HG03342 (cell line): Measurements from ENCODE around the gene CALD1.

Source experiments
- ATAC-seq: cut with Tn5 transposase; IDR thresholded peaks from one replicate; pipeline ENCODE4 v1.9.1; 2021; ENCODE audit warnings: mild to moderate bottlenecking, moderate library complexity; ENCODE audit not compliant: unreplicated experiment

Gene CALD1

GRCh38 chr7:134787064-134787463 lies 7.6 kb downstream of the CALD1 start:
- ATAC-seq: no peak

DNA sequence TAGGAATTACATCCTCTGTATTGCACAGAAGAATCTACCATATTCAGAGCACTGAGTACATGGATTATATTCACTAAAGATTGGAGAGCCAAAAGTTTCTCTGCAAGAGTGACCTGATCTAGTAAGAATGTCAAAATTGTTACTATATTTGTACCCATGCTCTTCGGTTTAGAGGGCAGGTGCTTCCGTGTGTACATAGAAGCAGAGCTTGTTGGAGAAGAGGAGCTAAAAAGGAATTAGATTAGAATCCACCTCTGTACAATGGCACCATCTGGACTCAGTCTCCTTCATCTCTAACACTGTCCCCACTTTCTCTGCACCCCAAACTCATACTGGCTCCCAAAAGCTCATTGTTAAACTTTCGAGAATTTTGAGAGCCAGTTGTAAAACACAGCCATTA lies 8.3 kb downstream of the CALD1 start:
- no peak for ATAC-seq

- ATAC-seq: no peak
Measured at GRCh38 chr7:134788191-134788590, 8.8 kb downstream of the CALD1 start.

DNA sequence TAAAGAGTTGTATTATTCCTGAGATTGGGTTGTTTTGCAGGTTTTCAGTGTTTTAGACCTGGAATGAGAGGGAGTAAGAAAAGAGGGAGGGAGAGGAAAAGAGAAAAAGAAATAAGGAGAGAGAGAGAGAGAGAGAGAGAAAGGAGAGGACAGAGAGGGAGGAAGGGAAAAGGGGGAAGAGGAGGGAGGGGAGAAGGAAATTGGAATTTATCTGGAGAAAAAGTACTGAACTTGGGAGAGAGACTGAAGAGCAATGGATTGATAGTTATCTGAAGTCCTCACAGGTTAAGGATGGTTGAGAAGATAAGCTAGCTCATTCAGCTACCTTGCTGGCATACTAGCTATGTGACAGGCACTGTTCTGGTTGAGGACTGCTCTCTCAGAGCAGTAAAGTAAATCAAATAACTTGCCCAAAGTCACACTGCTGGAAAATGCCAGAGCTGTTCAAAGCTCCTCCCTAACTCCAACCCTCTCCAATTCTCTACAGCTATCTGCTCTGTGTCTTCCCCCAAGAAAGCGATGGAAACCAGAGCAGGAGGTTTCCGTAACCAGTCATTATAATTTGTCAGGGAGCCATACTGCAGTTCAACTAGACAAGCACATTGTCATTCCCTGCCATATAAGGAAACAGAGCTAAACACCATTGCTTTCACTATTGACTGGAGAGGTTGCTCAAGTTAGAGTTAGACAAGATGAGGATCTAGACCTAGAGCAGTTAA lies 10.7 kb downstream of the CALD1 start:
- no peak for ATAC-seq

GRCh38 chr7:134792968-134793367 lies 13.5 kb downstream of the CALD1 start:
- ATAC-seq: no peak

DNA sequence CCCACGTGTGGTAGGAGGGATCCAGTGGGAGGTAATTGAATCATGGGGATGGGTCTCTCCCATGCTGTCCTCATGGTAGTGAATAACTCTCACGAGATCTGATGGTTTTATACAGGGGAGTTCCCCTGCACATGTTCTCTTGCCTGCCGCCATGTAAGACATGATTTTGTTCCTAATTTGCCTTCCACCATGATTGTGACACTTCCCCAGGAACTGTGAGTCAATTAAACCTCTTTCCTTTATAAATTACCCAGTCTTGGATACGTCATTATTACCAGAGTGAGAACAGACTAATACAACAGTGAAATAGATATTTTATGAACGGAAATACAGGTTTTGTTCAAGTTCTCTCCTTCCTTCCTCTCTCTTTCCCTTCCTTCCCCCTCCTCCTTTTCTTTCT lies 15.8 kb downstream of the CALD1 start:
- ATAC-seq: no peak

- ATAC-seq: no peak
Measured at GRCh38 chr7:134798155-134798554, 18.7 kb downstream of the CALD1 start.

DNA sequence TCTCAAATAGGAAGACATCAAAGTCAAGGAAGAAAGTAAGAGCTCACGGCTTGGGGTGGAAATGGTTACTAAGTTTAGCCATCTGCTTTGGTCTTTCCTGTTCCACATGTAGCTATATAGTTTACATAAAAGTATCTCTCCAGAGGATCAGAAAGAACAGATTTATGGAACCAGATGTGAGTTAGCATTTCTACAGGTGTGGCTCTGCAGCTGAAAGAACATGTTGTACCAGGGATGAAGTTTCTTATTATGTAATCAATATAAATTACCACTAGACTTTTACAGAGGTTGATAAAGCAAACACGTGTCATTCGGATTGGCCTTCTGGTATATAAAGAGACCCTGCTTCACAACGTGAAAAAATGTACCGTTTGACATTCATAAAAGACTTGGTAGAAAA lies 19.9 kb downstream of the CALD1 start:
- no peak for ATAC-seq

DNA sequence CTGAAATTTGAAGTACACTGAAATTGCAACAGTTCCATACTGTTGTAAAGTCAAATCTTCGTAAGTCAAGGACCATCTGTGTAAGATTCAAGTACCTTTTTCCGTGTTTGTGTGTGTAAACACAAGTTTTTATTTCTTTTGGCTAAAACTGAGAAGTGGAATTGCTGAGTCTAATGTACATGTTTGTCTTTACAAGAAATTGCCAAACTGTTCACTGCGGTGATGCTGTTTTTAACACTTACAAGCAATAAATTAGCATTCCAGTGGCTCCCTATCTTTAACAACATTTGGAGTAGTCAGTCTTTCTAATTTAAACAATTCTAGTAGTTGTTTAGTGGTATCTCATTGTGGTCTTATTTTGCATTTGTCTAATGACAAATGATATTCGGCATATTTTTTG lies 23.3 kb downstream of the CALD1 start:
- no peak for ATAC-seq

GRCh38 chr7:134804351-134804750 lies 24.9 kb downstream of the CALD1 start:
- ATAC-seq: no peak

GRCh38 chr7:134804854-134805253 lies 25.4 kb downstream of the CALD1 start:
- no peak for ATAC-seq

- no peak for ATAC-seq
Measured at GRCh38 chr7:134806197-134806596, 26.8 kb downstream of the CALD1 start.

DNA sequence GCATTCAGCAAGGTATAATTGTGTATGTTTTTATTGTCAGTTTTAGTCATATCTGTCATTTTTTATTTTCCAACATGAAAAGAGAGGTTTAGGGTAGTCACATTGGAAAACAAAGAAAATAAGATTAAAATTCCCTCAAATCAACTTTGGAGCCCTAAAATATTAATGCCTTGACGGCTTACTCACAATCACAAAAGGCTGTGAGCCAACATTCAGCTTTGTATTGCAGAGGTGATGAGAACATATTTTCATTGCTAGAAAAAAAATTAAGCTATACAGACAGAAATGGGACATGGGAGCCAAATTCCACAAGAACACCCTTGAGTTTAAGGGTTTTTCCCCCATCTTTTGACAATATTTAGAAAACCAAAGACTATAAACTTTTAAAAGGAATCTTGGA lies 30.2 kb downstream of the CALD1 start:
- no peak for ATAC-seq

GRCh38 chr7:134811765-134812164 lies 32.3 kb downstream of the CALD1 start:
- ATAC-seq: no peak

DNA sequence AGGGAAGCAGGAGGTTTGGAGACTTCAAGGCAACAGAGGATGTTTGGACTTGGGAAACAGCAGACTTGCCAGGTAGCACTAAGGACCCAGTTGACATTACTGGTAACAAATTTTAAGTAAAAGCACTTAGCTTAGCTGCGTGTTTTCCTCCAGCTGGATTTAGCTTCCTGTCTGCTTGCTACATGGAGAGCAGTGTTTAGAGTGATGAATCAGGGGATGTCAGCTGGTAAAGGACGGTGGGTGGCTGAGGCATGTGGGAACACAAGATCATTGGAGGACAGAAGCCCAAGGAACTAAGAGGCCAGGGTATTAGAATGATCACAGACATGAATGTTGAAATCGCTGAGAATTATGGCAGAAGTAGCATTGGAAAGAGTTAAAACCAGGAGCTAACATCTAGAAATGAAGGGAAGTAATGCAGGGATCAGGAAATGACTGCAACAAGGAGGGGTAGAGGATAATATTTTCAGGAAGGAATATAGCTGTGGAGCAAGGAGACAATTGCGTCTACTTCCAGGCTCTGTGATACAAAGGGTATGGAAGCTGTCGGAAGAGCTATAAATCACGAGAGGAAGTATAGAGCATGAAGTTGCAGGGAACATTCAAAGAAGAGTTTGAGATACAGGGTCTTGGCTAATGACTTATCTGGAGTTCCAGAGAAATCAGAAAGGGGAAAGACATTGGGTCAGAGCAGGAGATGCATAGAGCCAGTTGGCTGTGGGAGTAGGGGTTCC lies 34.4 kb downstream of the CALD1 start:
- ATAC-seq: no peak

- no peak for ATAC-seq
Measured at GRCh38 chr7:134814730-134815364, 35.4 kb downstream of the CALD1 start.

DNA sequence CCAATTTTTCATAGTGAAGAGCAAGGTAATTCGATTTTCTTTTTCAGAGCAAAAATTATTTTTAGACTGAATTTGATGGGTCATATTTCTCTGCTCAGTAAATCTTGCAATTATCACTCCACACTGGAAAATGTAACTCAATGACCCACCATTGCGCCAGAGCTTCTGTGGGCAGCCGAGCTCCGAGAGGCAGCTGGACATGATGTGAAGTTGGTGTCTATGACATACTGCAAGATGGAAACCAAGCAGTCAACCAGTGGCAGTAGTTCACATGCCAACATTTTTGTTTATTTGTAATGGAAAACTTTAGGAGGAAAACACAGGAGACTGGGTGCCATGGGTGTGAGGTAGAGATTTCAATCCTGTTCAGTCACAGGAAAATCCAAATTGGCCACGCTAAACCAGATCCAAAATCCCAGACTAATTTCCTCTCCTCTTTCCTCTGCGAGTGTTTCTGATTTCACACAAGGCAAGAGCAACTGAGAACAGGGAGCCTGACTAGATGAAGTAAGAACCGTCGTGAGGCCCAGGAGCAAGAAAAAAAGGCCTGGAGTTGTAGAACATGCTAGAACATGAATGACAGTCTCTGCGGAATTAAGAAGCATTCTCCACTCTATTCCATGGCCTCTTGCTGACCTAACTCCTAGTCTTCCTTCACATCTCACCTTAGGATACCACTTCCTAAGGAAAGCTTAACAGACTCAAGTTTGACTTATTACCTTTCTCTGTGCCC lies 39.3 kb downstream of the CALD1 start:
- no peak for ATAC-seq

DNA sequence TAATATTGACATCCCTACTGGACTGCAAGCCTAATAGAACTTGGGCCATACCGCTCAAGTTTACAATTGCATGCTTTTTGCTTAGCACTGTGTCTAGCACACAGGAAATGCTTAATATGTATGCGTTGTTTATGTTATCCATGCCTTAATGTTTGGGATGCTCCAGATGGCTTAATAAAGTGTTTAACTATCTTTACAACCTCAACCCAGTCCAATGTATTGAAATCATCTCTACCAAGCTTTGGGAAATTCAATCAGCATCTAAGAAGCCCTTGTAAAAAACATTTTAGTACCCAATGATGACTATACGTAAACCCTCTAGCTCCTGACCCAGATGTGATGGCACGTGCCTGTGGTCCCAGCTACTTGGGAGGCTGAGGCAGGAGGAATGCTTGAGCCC lies 40.0 kb downstream of the CALD1 start:
- no peak for ATAC-seq

GRCh38 chr7:134820295-134820694 lies 40.9 kb downstream of the CALD1 start:
- ATAC-seq: no peak

DNA sequence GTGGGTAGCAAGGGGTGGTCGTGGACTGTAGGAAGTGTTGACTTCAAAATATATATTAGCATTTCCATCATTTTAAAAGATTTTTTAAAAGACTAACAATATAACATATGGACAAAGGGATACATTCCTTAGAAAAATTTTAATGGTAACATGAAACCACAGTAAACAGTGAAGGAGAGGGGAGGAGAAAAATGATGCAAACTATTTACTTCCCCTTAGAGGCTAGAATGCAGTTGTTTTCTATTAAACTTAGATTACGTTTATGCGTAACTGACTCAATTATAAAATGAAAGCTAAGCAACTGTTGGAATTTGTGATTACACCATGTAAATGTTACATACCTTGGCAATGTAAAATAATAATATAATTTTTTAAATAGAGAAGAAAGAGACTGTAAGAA lies 41.3 kb downstream of the CALD1 start:
- no peak for ATAC-seq

DNA sequence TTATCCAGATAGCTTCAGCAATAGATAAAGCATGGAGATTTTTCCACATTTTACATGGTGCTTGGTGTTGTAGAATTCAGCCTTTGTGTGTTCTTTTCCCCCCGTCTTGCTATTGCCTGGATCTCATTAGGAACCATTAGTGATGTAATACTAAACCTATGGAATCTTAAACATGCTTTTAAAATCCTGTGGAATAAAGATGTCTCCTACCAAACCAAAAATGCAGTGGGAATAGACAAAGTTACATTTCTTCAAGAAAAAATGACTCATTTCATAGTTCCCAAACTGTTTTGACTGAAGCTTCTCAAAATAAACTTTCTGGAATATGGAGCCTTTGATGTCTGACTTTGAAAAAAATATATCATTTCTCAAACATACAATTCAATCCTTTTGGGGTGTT lies 44.0 kb downstream of the CALD1 start:
- no peak for ATAC-seq
